ENCODE results near the gene RRBP1.

GRCh38 chr20:17622086-17622850 is 59.8 kb downstream of the RRBP1 start:
- no peak for TF ChIP-seq POLR2A (IDR thresholded peaks at IDR 0.05)
- TF ChIP-seq CTCF (IDR thresholded peaks at IDR 0.05), result no peak
